ENCODE data around the gene PROSER3.

Gene PROSER3

GRCh38 chr19:35715981-35716800 lies 41.8 kb upstream of the PROSER3 start:
- peak overlapping the region; percentile 74 for H3K27ac ChIP-seq (ENCODE audit: low read depth, low read length)
- H3K27me3 ChIP-seq (ENCODE audit: control insufficient read depth in 1 of 2, insufficient read depth in 2 of 2, low read length in 2 of 2): peaks cover 0 to 3% of the 10 kb centered on the region in 2 donors
- peaks cover 0 to 6% of the 10 kb centered on the region in 2 donors for H3K36me3 ChIP-seq (ENCODE audit: control insufficient read depth in 1 of 2, insufficient read depth in 2 of 2, low read length in 2 of 2)
- peak overlapping the region; percentile 87 to 89 for H3K4me3 ChIP-seq (ENCODE audit: low read depth in 1 of 2, low read length in 2 of 2)
- peaks cover 27 to 30% of the 10 kb centered on the region in 2 donors for H3K4me1 ChIP-seq (ENCODE audit: control insufficient read depth in 1 of 2, insufficient read depth in 2 of 2, low read length in 2 of 2)
- H3K9me3 ChIP-seq (ENCODE audit: control insufficient read depth in 1 of 2, low read length in 2 of 2): no peaks in the 10 kb centered on the region
- H3K9ac ChIP-seq (ENCODE audit: low read depth in 1 of 2, low read length in 2 of 2): peak overlapping the region; percentile 83 to 96

- Histone ChIP-seq H3K4me1 (ENCODE audit: control insufficient read depth in 1 of 2, insufficient read depth in 2 of 2, low read length in 2 of 2) (peaks cover 27 to 30% of the 10 kb centered on the region in 2 donors), H3K4me3 (ENCODE audit: low read depth in 1 of 2, low read length in 2 of 2) (peak overlapping the region; percentile 87 to 89), H3K27ac (ENCODE audit: low read depth, low read length) (peak overlapping the region; percentile 75), H3K9me3 (ENCODE audit: control insufficient read depth in 1 of 2, low read length in 2 of 2) (no peaks in the 10 kb centered on the region), H3K9ac (ENCODE audit: low read depth in 1 of 2, low read length in 2 of 2) (peak overlapping the region; percentile 83 to 96), H3K36me3 (ENCODE audit: control insufficient read depth in 1 of 2, insufficient read depth in 2 of 2, low read length in 2 of 2) (peaks cover 5 to 13% of the 10 kb centered on the region in 2 donors), H3K27me3 (ENCODE audit: control insufficient read depth in 1 of 2, insufficient read depth in 2 of 2, low read length in 2 of 2) (peaks cover 0 to 3% of the 10 kb centered on the region in 2 donors)
Observed at GRCh38 chr19:35716801-35717664, 40.9 kb upstream of the PROSER3 start.

GRCh38 chr19:35717665-35718344 lies 40.2 kb upstream of the PROSER3 start, which contains the start of gene KMT2B:
Gene KMT2B, plus strand, starts transcription at chr19:35718003. Its CDS starts 16 bp downstream, at chr19:35718019.
- Histone ChIP-seq H3K4me3 (ENCODE audit: low read depth in 1 of 2, low read length in 2 of 2) (peak within 1 kb of the TSS; percentile 87 to 93), H3K36me3 (ENCODE audit: control insufficient read depth in 1 of 2, insufficient read depth in 2 of 2, low read length in 2 of 2) (peaks cover 10 to 20% of the 10 kb centered on the region in 2 donors), H3K9me3 (ENCODE audit: control insufficient read depth in 1 of 2, low read length in 2 of 2) (no peaks in the 10 kb centered on the region), H3K4me1 (ENCODE audit: control insufficient read depth in 1 of 2, insufficient read depth in 2 of 2, low read length in 2 of 2) (peaks cover 22 to 30% of the 10 kb centered on the region in 2 donors), H3K9ac (ENCODE audit: low read depth in 1 of 2, low read length in 2 of 2) (peak within 1 kb of the TSS; percentile 83 to 96), H3K27ac (ENCODE audit: low read depth, low read length) (peak within 1 kb of the TSS; percentile 75), H3K27me3 (ENCODE audit: control insufficient read depth in 1 of 2, insufficient read depth in 2 of 2, low read length in 2 of 2) (peaks cover 0 to 3% of the 10 kb centered on the region in 2 donors)

- Histone ChIP-seq H3K9me3 (ENCODE audit: control insufficient read depth in 1 of 2, low read length in 2 of 2) (no peaks in the 10 kb centered on the region), H3K4me3 (ENCODE audit: low read depth in 1 of 2, low read length in 2 of 2) (peak overlapping the region; percentile 70 to 93), H3K4me1 (ENCODE audit: control insufficient read depth in 1 of 2, insufficient read depth in 2 of 2, low read length in 2 of 2) (peaks cover 22 to 30% of the 10 kb centered on the region in 2 donors), H3K27me3 (ENCODE audit: control insufficient read depth in 1 of 2, insufficient read depth in 2 of 2, low read length in 2 of 2) (peaks cover 0 to 2% of the 10 kb centered on the region in 2 donors), H3K9ac (ENCODE audit: low read depth in 1 of 2, low read length in 2 of 2) (peak overlapping the region; percentile 71 to 84), H3K36me3 (ENCODE audit: control insufficient read depth in 1 of 2, insufficient read depth in 2 of 2, low read length in 2 of 2) (peaks cover 16 to 27% of the 10 kb centered on the region in 2 donors), H3K27ac (ENCODE audit: low read depth, low read length) (peak overlapping the region; percentile 32)
Observed at GRCh38 chr19:35718345-35719041, 39.5 kb upstream of the PROSER3 start.

- H3K4me3 ChIP-seq (ENCODE audit: low read depth in 1 of 2, low read length in 2 of 2): peak overlapping the region; percentile 70 to 93
Observed at GRCh38 chr19:35719402-35720162, 38.4 kb upstream of the PROSER3 start.

GRCh38 chr19:35720163-35720524 lies 37.8 kb upstream of the PROSER3 start:
- Histone ChIP-seq H3K4me3 (ENCODE audit: low read depth in 1 of 2, low read length in 2 of 2) (no peak overlapping the region), H3K27me3 (ENCODE audit: control insufficient read depth in 1 of 2, insufficient read depth in 2 of 2, low read length in 2 of 2) (no peaks in the 10 kb centered on the region), H3K4me1 (ENCODE audit: control insufficient read depth in 1 of 2, insufficient read depth in 2 of 2, low read length in 2 of 2) (peaks cover 21 to 28% of the 10 kb centered on the region in 2 donors), H3K9ac (ENCODE audit: low read depth in 1 of 2, low read length in 2 of 2) (no peak overlapping the region), H3K9me3 (ENCODE audit: control insufficient read depth in 1 of 2, low read length in 2 of 2) (no peaks in the 10 kb centered on the region), H3K36me3 (ENCODE audit: control insufficient read depth in 1 of 2, insufficient read depth in 2 of 2, low read length in 2 of 2) (peaks cover 26 to 44% of the 10 kb centered on the region in 2 donors), H3K27ac (ENCODE audit: low read depth, low read length) (no peak overlapping the region)

More at GRCh38 chr19:35719402-35720162, 38.4 kb upstream of the PROSER3 start:
- Histone ChIP-seq H3K4me1 (ENCODE audit: control insufficient read depth in 1 of 2, insufficient read depth in 2 of 2, low read length in 2 of 2) (peaks cover 22 to 30% of the 10 kb centered on the region in 2 donors), H3K9ac (ENCODE audit: low read depth in 1 of 2, low read length in 2 of 2) (peak overlapping the region in 1 of 2 donors; percentile 71), H3K27ac (ENCODE audit: low read depth, low read length) (no peak overlapping the region), H3K36me3 (ENCODE audit: control insufficient read depth in 1 of 2, insufficient read depth in 2 of 2, low read length in 2 of 2) (peaks cover 26 to 38% of the 10 kb centered on the region in 2 donors), H3K9me3 (ENCODE audit: control insufficient read depth in 1 of 2, low read length in 2 of 2) (no peaks in the 10 kb centered on the region), H3K27me3 (ENCODE audit: control insufficient read depth in 1 of 2, insufficient read depth in 2 of 2, low read length in 2 of 2) (no peaks in the 10 kb centered on the region)

- H3K9ac ChIP-seq (ENCODE audit: low read depth in 1 of 2, low read length in 2 of 2): no peak overlapping the region
- no peak overlapping the region for H3K4me3 ChIP-seq (ENCODE audit: low read depth in 1 of 2, low read length in 2 of 2)
- no peaks in the 10 kb centered on the region for H3K9me3 ChIP-seq (ENCODE audit: control insufficient read depth in 1 of 2, low read length in 2 of 2)
- peaks cover 31 to 49% of the 10 kb centered on the region in 2 donors for H3K36me3 ChIP-seq (ENCODE audit: control insufficient read depth in 1 of 2, insufficient read depth in 2 of 2, low read length in 2 of 2)
- no peak overlapping the region for H3K27ac ChIP-seq (ENCODE audit: low read depth, low read length)
- peaks cover 16 to 23% of the 10 kb centered on the region in 2 donors for H3K4me1 ChIP-seq (ENCODE audit: control insufficient read depth in 1 of 2, insufficient read depth in 2 of 2, low read length in 2 of 2)
- H3K27me3 ChIP-seq (ENCODE audit: control insufficient read depth in 1 of 2, insufficient read depth in 2 of 2, low read length in 2 of 2): no peaks in the 10 kb centered on the region
Observed at GRCh38 chr19:35720648-35721047, 37.3 kb upstream of the PROSER3 start.

- H3K27me3 ChIP-seq (ENCODE audit: control insufficient read depth in 1 of 2, insufficient read depth in 2 of 2, low read length in 2 of 2): no peaks in the 10 kb centered on the region
- peaks cover 39 to 56% of the 10 kb centered on the region in 2 donors for H3K36me3 ChIP-seq (ENCODE audit: control insufficient read depth in 1 of 2, insufficient read depth in 2 of 2, low read length in 2 of 2)
- H3K9ac ChIP-seq (ENCODE audit: low read depth in 1 of 2, low read length in 2 of 2): no peak overlapping the region
- H3K27ac ChIP-seq (ENCODE audit: low read depth, low read length): no peak overlapping the region
- peaks cover 9 to 15% of the 10 kb centered on the region in 2 donors for H3K4me1 ChIP-seq (ENCODE audit: control insufficient read depth in 1 of 2, insufficient read depth in 2 of 2, low read length in 2 of 2)
- no peaks in the 10 kb centered on the region for H3K9me3 ChIP-seq (ENCODE audit: control insufficient read depth in 1 of 2, low read length in 2 of 2)
- H3K4me3 ChIP-seq (ENCODE audit: low read depth in 1 of 2, low read length in 2 of 2): no peak overlapping the region
Observed at GRCh38 chr19:35721374-35721773, 36.6 kb upstream of the PROSER3 start.

- H3K36me3 ChIP-seq (ENCODE audit: control insufficient read depth in 1 of 2, insufficient read depth in 2 of 2, low read length in 2 of 2): peaks cover 47 to 67% of the 10 kb centered on the region in 2 donors
Observed at GRCh38 chr19:35722461-35722860, 35.5 kb upstream of the PROSER3 start.

More at GRCh38 chr19:35722461-35722860, 35.5 kb upstream of the PROSER3 start:
- H3K9me3 ChIP-seq (ENCODE audit: control insufficient read depth in 1 of 2, low read length in 2 of 2): no peaks in the 10 kb centered on the region
- H3K4me1 ChIP-seq (ENCODE audit: control insufficient read depth in 1 of 2, insufficient read depth in 2 of 2, low read length in 2 of 2): peaks cover 9 to 13% of the 10 kb centered on the region in 2 donors
- H3K27me3 ChIP-seq (ENCODE audit: control insufficient read depth in 1 of 2, insufficient read depth in 2 of 2, low read length in 2 of 2): no peaks in the 10 kb centered on the region
- no peak overlapping the region for H3K27ac ChIP-seq (ENCODE audit: low read depth, low read length)
- H3K4me3 ChIP-seq (ENCODE audit: low read depth in 1 of 2, low read length in 2 of 2): no peak overlapping the region
- H3K9ac ChIP-seq (ENCODE audit: low read depth in 1 of 2, low read length in 2 of 2): no peak overlapping the region
